GM12872 (cell line): ENCODE results near the gene ADAM10.

Experiments
- CTCF ChIP-seq: IDR thresholded peaks from 3 replicates; pipeline ENCODE4 v1.5.1; 2011; ENCODE audit warnings: low read depth, mild to moderate bottlenecking, low read length, moderate library complexity; ENCODE audit not compliant: insufficient read depth

The ADAM10 gene

DNA sequence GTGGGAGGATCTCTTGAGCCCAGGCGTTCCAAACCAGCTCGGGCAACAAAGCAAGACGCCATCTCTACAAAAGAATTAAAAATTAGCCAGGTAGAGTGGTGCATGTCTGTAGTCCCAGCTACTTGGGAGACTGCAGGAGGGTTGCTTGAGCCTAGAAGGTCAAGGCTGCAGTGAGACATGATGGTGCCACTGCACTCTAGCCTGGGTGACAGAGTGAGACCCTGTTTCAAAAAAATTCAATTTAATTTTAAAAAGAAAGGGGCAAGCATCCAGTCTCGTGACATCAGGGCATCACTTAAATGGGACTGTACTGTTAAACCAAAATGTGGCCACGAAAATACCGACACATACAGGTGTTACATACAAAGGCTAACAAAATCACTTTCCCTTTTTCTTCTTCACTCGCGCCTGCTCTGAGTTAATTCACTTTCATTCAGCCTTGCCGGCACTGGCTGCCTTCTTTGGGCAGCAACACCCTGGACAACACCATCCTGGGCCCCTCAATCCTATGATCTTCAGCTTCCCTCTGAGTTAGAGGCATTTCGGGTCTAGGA lies 196.1 kb downstream of the ADAM10 start:
- no peak for TF ChIP-seq CTCF

DNA sequence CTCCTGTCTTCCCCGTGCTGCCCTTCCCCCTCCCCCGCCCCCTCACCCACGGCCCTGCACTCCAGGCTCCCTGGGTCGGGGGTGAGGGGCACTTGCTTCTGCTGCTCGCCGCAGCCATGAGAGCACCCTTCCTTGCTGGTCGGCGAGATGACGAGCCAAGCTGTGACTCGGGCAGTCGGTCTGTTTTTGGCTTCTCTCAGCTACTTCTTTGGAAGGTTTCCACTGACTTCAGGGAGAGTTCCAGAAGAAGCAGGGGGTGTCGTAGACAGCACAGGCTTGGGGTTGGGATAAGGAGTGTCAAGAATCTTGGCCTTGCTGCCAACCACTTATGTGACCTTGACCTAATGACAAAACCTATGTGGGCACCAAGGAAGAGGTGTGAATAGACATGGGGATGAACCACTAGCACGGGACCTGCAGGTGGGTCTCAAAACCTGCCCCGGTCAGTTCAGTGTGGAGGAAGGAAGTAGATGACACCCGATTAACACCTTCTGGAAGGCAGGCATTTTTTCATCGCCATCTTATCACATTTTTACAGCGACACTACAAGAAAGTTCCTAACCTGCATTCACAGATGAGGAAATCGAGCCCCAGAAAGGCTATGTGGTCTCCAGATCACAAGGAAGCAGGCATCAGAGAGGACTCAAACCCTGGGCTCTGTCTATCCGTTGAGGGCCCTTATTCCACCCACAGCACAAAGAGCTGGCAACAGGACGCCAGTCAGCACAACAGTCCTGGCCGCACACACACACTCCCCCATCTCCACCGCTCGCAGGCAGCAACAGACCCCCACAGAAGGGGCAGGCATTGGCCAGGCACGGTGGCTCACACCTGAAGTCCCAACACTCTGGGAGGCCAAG lies 196.8 kb downstream of the ADAM10 start:
- TF ChIP-seq CTCF, result no peak

DNA sequence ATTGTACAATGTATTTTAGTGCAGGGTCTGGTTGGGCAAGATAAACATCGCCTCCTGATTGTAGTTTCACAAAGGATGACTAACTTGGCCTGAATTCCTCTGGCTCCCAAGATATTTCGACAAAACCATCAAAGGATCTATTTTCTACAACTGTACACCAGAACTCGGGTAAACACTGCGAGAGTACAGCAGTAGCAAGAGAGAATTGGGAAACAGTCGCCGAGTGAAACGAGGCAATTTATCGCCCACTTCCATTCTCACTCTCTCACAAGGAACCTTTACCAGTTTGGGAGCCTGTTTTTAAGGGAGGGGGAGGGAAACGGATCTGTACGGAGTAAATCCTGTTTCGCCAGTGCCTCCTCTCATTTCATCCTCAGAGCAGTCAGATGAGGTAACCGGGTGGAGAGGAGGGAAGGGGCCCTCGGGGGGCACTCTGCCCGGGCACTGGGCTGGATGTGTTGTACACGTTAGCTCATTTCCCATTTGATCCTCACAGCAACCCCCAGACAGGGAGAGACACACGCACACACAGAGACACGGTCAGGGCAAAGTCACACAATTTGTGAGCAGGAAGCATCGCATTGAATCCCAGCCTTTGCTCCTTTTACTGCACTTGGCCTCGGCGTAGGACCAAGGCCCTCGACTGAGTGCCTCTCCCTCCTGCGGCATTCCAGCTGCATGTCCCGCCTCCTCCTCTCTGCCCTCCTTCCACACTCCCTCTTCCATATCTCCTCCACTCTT lies 197.6 kb downstream of the ADAM10 start:
- TF ChIP-seq CTCF, result no peak

DNA sequence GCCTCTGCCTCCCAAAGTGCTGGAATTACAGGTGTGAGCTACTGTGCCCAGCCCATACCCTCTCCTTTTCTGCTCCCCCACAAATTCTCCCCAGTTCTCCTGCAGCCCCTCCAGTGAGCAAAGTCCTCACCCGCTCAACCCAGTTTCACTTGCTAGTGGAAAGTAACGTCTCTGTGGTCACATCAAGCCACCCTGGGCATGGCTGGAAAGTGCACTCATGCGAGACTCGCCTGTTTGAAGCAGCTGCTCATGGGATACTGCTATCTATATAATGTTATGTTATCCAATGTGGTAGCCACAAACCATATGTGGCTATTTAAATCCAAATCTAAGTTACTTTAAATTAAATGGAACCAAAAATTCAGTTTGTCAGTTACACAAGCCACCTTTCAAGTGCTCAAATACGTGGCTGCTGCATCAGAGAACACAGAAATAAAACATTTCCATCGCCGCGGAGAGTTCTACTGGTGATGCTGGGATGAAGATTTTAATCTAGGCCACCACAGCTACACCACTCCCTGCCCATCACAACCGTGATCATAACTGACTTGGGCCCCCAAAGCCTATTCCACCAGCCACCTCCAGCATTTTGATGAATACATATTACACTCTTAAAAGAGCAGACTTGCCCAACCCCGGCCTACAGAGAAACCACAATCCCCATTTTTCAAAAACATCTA lies 198.3 kb downstream of the ADAM10 start:
- no peak for TF ChIP-seq CTCF

- TF ChIP-seq CTCF, result no peak
Measured at GRCh38 chr15:58549785-58550074, 199.8 kb downstream of the ADAM10 start.

GRCh38 chr15:58549013-58549784 lies 200.3 kb downstream of the ADAM10 start:
- no peak for TF ChIP-seq CTCF
